ENCODE results near the gene DDX59.

DNA sequence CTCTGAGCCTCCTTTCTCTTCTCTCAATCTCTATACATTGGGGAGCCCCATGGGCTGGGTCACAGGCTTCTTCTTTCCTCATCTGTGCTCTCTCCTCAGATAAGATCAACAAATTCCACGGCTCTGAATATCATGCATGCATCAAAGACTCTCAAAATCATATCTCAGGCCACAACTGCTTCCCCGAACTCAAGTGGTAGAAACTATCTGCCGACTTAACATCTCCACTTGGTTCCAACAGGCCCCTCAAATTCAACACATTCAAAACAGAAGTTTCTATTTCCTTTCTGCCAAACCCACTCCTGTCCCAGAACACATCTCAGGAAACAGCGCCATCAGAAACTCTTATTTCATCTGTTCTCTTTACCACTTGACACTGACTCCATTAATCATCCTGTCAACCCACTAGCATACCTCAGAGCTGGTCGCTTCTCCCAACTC, 16.7 kb downstream of the DDX59 start:
- TF ChIP-seq, protein P1, sequence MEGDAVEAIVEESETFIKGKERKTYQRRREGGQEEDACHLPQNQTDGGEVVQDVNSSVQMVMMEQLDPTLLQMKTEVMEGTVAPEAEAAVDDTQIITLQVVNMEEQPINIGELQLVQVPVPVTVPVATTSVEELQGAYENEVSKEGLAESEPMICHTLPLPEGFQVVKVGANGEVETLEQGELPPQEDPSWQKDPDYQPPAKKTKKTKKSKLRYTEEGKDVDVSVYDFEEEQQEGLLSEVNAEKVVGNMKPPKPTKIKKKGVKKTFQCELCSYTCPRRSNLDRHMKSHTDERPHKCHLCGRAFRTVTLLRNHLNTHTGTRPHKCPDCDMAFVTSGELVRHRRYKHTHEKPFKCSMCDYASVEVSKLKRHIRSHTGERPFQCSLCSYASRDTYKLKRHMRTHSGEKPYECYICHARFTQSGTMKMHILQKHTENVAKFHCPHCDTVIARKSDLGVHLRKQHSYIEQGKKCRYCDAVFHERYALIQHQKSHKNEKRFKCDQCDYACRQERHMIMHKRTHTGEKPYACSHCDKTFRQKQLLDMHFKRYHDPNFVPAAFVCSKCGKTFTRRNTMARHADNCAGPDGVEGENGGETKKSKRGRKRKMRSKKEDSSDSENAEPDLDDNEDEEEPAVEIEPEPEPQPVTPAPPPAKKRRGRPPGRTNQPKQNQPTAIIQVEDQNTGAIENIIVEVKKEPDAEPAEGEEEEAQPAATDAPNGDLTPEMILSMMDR (IDR thresholded peaks at IDR 0.05; ENCODE audit: poor library complexity) = no peak
- no peak for TF ChIP-seq EZH2 (IDR thresholded peaks at IDR 0.05; ENCODE audit: borderline replicate concordance)
- no peak for TF ChIP-seq EZH2phosphoT487 (IDR thresholded peaks at IDR 0.05; ENCODE audit: low read depth, severe bottlenecking, unreplicated experiment)
